HG02840 (cell line): Measurements from ENCODE around the gene XRCC1.
"Not testable (repeated sequence)": the region's sequence is repeated elsewhere in the genome, so short reads cannot be mapped to it uniquely, and the experiment has no call there.

Experiments
- ATAC-seq: cut with Tn5 transposase; IDR thresholded peaks from one replicate; pipeline ENCODE4 v1.9.1; 2021; ENCODE audit warnings: mild to moderate bottlenecking, moderate library complexity, moderate number of reproducible peaks; ENCODE audit not compliant: unreplicated experiment, low FRiP score

Gene XRCC1

GRCh38 chr19:43605875-43606568 lies 30.7 kb upstream of the XRCC1 start:
- ATAC-seq: no peak

- ATAC-seq: not testable (repeated sequence)
Measured at GRCh38 chr19:43600326-43600725, 25.0 kb upstream of the XRCC1 start.

GRCh38 chr19:43599635-43600295 lies 24.4 kb upstream of the XRCC1 start:
- ATAC-seq: no peak

GRCh38 chr19:43598445-43599240 lies 23.3 kb upstream of the XRCC1 start:
- no peak for ATAC-seq

- no peak for ATAC-seq
Measured at GRCh38 chr19:43597876-43598275, 22.5 kb upstream of the XRCC1 start.

GRCh38 chr19:43596842-43597461 lies 21.6 kb upstream of the XRCC1 start:
- no peak for ATAC-seq

GRCh38 chr19:43595999-43596841 lies 20.9 kb upstream of the XRCC1 start, which contains the start of the genes IRGQ and ZNF576:
TSS of gene IRGQ (minus strand) at chr19:43596134. CDS start at chr19:43595338, 796 bp downstream.
TSS of gene ZNF576 (plus strand) at chr19:43596595. CDS start at chr19:43597109, 514 bp downstream.
- ATAC-seq: peak; percentile 83

GRCh38 chr19:43595605-43595998 lies 20.3 kb upstream of the XRCC1 start:
- peak; percentile 2 for ATAC-seq

GRCh38 chr19:43594710-43595604 lies 19.6 kb upstream of the XRCC1 start:
- ATAC-seq: no peak

GRCh38 chr19:43594081-43594697 lies 18.9 kb upstream of the XRCC1 start:
- ATAC-seq: no peak

- no peak for ATAC-seq
Measured at GRCh38 chr19:43592800-43593350, 17.5 kb upstream of the XRCC1 start.

GRCh38 chr19:43591904-43592772 lies 16.8 kb upstream of the XRCC1 start:
- no peak for ATAC-seq

- no peak for ATAC-seq
Measured at GRCh38 chr19:43589678-43590077, 14.4 kb upstream of the XRCC1 start.

GRCh38 chr19:43589277-43589676 lies 13.9 kb upstream of the XRCC1 start:
- ATAC-seq: no peak

- not testable (repeated sequence) for ATAC-seq
Measured at GRCh38 chr19:43587029-43587428, 11.7 kb upstream of the XRCC1 start.

GRCh38 chr19:43586346-43586745 lies 11.0 kb upstream of the XRCC1 start:
- no peak for ATAC-seq

- ATAC-seq: no peak
Measured at GRCh38 chr19:43584484-43584883, 9.2 kb upstream of the XRCC1 start.
